ENCODE data around the gene PARVA.

The PARVA gene

GRCh38 chr11:12430954-12431595 is 53.7 kb downstream of the PARVA start:
- DNase-seq (ENCODE audit: low spot score), result no peak

- DNase-seq (ENCODE audit: low spot score), result no peak
These were observed 55.1 kb downstream of the PARVA start for GRCh38 chr11:12432507-12432906.

- no peak for DNase-seq (ENCODE audit: low spot score)
These were observed 55.8 kb downstream of the PARVA start for GRCh38 chr11:12433121-12433520.

GRCh38 chr11:12433571-12434324 is 56.4 kb downstream of the PARVA start:
- no peak for DNase-seq (ENCODE audit: low spot score)

GRCh38 chr11:12434325-12434654 is 56.9 kb downstream of the PARVA start:
- DNase-seq (ENCODE audit: low spot score), result no peak

GRCh38 chr11:12435264-12435663 is 57.9 kb downstream of the PARVA start:
- DNase-seq (ENCODE audit: low spot score), result no peak

- DNase-seq (ENCODE audit: low spot score), result no peak
These were observed 58.9 kb downstream of the PARVA start for GRCh38 chr11:12436266-12436665.

- DNase-seq (ENCODE audit: low spot score), result no peak
These were observed 60.9 kb downstream of the PARVA start for GRCh38 chr11:12438291-12438690.

GRCh38 chr11:12439615-12440014 is 62.2 kb downstream of the PARVA start:
- DNase-seq (ENCODE audit: low spot score), result no peak

- no peak for DNase-seq (ENCODE audit: low spot score)
These were observed 63.2 kb downstream of the PARVA start for GRCh38 chr11:12440565-12440964.

GRCh38 chr11:12441231-12441861 is 64.0 kb downstream of the PARVA start:
- no peak for DNase-seq (ENCODE audit: low spot score)

GRCh38 chr11:12444601-12445000 is 67.2 kb downstream of the PARVA start:
- no peak for DNase-seq (ENCODE audit: low spot score)

- DNase-seq (ENCODE audit: low spot score), result no peak
These were observed 67.6 kb downstream of the PARVA start for GRCh38 chr11:12445001-12445400.

- DNase-seq (ENCODE audit: low spot score), result no peak
These were observed 69.5 kb downstream of the PARVA start for GRCh38 chr11:12446863-12447262.

GRCh38 chr11:12448131-12448939 is 71.0 kb downstream of the PARVA start:
- DNase-seq (ENCODE audit: low spot score), result no peak

- DNase-seq (ENCODE audit: low spot score), result no peak
These were observed 72.8 kb downstream of the PARVA start for GRCh38 chr11:12449961-12450715.

- no peak for DNase-seq (ENCODE audit: low spot score)
These were observed 73.9 kb downstream of the PARVA start for GRCh38 chr11:12451179-12451814.

GRCh38 chr11:12453243-12453642 is 75.9 kb downstream of the PARVA start:
- DNase-seq (ENCODE audit: low spot score), result no peak

- DNase-seq (ENCODE audit: low spot score), result no peak
These were observed 77.4 kb downstream of the PARVA start for GRCh38 chr11:12454782-12455181.

GRCh38 chr11:12455938-12456337 is 78.6 kb downstream of the PARVA start:
- no peak for DNase-seq (ENCODE audit: low spot score)
